Activated naive CD8-positive, alpha-beta T cell (primary cell): ENCODE data around the gene GCNT2.
"Not testable (repeated sequence)": the region's sequence is repeated elsewhere in the genome, so short reads cannot be mapped to it uniquely, and the experiment has no call there.

Source experiments
- H3K27ac Mint-ChIP-seq: one replicate; pipeline ENCODE4 v1.8.0; 2021; ENCODE audit warnings: mixed read lengths
- H3K27me3 Mint-ChIP-seq: one replicate; pipeline ENCODE4 v1.8.0; 2021; ENCODE audit warnings: mixed read lengths
- H3K36me3 Mint-ChIP-seq: one replicate; pipeline ENCODE4 v1.8.0; 2021; ENCODE audit warnings: mixed read lengths
- H3K4me1 Mint-ChIP-seq: one replicate; pipeline ENCODE4 v1.8.0; 2021; ENCODE audit warnings: low read depth, mixed read lengths
- H3K4me3 Mint-ChIP-seq: one replicate; pipeline ENCODE4 v1.8.0; 2021; ENCODE audit warnings: mild to moderate bottlenecking, mixed read lengths
- H3K9me3 Mint-ChIP-seq: one replicate; pipeline ENCODE4 v1.8.0; 2021; ENCODE audit warnings: low read depth, mixed read lengths

GCNT2 gene

DNA sequence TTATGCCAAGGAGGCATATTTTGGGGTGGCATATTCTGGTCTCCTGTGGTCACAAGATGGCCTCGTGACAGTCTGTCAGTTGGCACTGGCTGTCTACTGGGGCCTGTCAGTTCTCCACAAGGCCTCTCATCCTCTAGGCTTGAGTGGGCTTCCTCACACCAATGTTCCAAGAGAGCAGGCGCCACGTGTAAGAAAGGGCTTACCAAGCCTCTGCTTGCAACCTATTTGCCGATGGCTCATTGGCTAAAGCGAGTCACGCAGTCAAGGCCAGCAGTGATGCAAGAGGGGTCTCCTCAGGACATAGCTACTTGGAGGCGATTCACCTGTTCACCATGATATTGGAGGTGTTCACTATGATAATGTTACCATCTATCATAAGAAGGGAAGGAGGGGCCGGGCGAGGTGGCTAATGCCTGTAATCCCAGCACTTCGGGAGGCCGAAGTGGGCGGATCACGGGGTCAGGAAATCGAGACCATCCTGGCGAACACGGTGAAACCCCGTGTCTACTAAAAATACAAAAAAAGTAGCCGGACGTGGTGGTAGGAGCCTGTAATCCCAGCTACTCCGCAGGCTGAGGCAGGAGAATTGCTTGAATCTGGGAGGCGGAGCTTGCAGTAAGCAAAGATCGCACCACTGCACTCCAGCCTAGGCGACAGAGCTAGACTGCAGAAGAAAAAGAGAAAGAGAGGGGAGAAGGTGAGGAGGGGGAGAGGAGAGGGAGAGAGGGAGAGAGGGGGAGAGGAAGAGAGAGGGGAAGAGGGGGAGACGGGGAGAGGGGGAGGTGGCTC, 138.0 kb downstream of the GCNT2 start:
- no peak overlapping the region for H3K4me3 Mint-ChIP-seq
- no peaks in the 10 kb centered on the region for H3K9me3 Mint-ChIP-seq
- H3K27ac Mint-ChIP-seq, result no peak overlapping the region
- H3K36me3 Mint-ChIP-seq, result no peaks in the 10 kb centered on the region
- H3K27me3 Mint-ChIP-seq, result peaks cover 3% of the 10 kb centered on the region
- H3K4me1 Mint-ChIP-seq, result peaks cover 15% of the 10 kb centered on the region

DNA sequence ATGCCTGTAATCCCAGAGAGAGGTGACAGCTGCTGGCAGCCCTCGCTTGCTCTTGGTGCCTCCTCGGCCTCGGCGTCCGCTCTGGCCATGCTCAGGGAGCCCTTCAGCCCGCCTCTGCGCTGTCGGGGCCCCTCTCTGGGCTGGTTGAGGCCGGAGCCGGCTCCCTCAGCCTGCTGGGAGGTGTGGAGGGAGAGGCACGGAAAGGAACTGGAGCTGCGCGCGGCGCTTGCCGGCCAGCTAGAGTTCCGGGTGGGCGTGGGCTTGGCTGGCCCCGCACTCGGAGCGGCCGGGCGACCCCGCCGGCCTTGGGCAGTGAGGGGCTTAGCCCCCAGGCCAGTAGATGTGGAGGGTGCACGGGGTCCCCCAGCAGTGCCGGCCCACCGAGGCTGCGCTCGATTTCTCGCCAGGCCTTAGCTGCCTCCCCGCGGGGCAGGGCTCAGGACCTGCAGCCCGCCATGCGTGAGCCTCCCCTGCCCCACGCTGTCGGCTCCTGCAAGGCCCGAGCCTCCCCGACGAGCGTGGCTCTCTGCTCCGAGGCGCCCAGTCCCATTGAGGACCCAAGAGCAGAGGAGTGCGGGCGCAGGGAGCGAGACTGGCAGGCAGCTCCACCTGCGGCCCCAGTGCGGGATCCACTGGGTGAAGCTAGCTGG, 138.7 kb downstream of the GCNT2 start:
- peaks cover 5% of the 10 kb centered on the region for H3K9me3 Mint-ChIP-seq

DNA sequence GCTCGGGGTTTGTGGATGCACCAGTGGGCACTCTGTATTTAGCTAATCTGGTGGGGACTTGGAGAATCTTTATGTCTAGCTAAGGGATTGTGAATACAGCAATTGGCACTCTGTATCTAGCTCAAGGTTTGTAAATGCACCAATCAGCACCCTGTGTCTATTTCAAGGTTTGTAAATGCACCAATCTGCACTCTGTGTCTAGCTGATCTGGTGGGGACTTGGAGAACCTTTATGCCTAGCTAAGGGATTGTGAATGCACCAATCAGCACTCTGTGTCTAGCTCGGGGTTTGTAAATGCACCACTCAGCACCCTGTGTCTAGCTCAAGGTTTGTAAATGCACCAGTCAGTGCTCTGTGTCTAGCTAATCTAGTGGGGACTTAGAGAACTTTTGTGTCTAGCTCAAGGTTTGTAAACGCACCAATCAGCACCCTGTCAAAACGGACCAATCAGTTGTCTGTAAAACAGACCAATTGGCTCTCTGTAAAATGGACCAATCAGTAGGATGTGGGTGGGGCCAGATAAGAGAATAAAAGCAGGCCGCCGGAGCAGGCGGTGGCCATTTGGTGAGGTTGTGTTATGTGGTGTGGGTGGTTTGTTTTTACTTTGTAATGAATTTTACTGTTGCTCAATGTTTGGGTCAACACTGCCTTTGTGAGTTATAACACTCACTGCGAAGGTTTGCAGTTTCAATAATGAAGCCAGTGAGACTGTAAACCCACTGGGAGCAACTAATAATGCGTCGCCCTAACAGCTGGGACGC, 139.5 kb downstream of the GCNT2 start:
- H3K9me3 Mint-ChIP-seq, H3K4me3 Mint-ChIP-seq, H3K27ac Mint-ChIP-seq, H3K4me1 Mint-ChIP-seq, H3K27me3 Mint-ChIP-seq, H3K36me3 Mint-ChIP-seq: not testable (repeated sequence)

More for the DNA sequence above, 138.7 kb downstream of the GCNT2 start:
- H3K36me3 Mint-ChIP-seq, result no peaks in the 10 kb centered on the region
- peaks cover 3% of the 10 kb centered on the region for H3K27me3 Mint-ChIP-seq
- H3K4me1 Mint-ChIP-seq, result peaks cover 15% of the 10 kb centered on the region
- H3K27ac Mint-ChIP-seq, result no peak overlapping the region
- H3K4me3 Mint-ChIP-seq, result no peak overlapping the region

DNA sequence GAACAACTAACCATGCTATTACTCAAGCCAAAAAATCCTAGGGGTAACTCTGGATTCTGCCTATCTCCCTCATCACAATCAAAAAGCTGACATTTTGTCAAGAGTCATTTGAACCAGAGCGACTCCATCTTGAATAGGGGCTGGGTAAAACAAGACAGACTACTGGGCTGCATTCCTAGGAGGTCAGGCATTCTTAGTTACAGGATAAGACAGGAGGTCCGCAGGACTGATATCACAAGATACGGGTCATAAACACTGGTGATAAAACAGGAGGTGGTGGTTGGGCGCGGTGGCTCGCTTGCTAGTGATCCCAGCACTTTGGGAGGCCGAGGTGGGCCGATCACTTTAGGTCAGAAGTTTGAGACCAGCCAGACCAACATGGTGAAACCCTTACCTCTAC, 141.1 kb downstream of the GCNT2 start:
- Mint-ChIP-seq H3K36me3 (no peaks in the 10 kb centered on the region), H3K27me3 (peaks cover 2% of the 10 kb centered on the region), H3K27ac (no peak overlapping the region), H3K4me1 (no peaks in the 10 kb centered on the region), H3K9me3 (peaks cover 5% of the 10 kb centered on the region), H3K4me3 (no peak overlapping the region)

DNA sequence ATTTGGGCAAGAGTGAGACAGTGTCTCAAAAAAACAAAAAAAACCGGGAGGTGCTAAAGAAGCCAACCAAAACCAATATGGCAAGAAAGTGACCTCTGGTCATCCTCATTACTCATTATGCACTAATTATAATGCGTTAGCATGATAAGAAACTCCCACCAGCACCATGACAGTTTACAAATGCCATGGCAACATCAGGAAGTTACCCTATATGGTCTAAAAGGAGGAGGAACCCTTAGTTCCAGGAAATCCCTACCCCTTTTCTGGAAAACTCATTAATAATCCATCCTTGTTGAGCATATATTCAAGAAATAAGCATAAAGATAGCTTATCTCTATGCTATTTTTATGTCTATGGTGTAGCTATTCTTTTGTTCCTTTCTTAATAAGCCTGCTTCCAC, 141.6 kb downstream of the GCNT2 start:
- Mint-ChIP-seq H3K27me3 (peaks cover 2% of the 10 kb centered on the region), H3K4me3 (no peak overlapping the region), H3K36me3 (no peaks in the 10 kb centered on the region), H3K27ac (no peak overlapping the region), H3K9me3 (peaks cover 5% of the 10 kb centered on the region), H3K4me1 (no peaks in the 10 kb centered on the region)

DNA sequence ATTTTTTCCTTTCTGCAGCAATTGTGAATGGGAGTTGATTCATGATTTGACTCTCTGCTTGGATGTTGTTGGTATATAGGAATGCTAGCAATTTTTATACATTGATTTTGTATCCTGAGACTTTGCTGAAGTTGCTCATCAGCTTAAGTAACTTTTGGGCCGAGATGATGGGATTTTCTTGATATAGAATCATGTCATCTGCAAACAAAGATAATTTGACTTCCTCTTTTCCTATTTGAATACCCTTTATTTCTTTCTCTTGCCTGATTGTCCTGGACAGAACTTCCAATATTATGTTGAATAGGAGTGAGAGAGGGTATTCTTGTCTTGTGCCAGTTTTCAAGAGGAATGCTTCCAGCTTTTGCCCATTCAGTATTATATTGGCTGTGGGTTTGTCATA, 144.4 kb downstream of the GCNT2 start:
- not testable (repeated sequence) for H3K4me1 Mint-ChIP-seq, H3K36me3 Mint-ChIP-seq, H3K27me3 Mint-ChIP-seq, H3K27ac Mint-ChIP-seq, H3K4me3 Mint-ChIP-seq, H3K9me3 Mint-ChIP-seq

DNA sequence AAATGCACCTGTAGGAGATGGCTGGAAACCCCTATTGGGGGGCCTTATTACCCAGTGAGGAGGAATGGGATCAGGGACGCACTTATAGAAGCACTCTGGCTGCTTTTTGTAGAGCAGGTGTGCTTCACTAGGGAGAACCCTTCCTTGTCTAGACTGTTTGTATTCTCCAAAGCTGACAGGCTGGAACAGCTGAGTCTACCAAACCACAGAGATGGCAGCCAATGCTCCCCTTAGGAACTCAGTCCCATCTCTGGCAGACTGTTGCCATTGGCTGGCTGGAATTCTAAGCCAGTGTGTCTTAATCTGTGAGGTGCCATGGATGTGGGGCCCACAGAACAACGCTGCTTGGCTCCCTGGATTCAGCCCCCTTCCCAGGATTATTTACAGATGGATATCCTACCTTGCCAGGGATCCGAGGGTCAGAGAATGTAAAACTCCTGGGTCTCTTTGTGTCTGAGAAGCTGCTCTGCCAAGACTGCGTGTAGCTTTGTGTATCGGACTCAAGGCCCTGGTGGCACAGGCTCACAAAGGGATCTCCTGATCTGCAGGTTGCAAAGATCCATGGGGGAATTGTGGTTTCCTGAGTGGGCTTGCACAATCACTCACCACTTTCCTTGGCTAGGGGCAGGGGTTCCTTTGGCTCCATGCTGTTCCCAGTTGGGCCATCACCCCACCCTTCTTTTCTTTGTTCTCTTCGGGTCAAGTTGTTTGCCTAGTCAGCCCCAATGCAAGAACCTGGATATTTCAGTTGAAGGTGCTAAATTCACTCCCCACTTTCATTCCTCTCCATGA, 147.2 kb downstream of the GCNT2 start:
- peaks cover 4% of the 10 kb centered on the region for H3K27me3 Mint-ChIP-seq
- no peak overlapping the region for H3K27ac Mint-ChIP-seq
- no peaks in the 10 kb centered on the region for H3K4me1 Mint-ChIP-seq
- H3K36me3 Mint-ChIP-seq, result no peaks in the 10 kb centered on the region
- no peak overlapping the region for H3K4me3 Mint-ChIP-seq
- peaks cover 5% of the 10 kb centered on the region for H3K9me3 Mint-ChIP-seq

DNA sequence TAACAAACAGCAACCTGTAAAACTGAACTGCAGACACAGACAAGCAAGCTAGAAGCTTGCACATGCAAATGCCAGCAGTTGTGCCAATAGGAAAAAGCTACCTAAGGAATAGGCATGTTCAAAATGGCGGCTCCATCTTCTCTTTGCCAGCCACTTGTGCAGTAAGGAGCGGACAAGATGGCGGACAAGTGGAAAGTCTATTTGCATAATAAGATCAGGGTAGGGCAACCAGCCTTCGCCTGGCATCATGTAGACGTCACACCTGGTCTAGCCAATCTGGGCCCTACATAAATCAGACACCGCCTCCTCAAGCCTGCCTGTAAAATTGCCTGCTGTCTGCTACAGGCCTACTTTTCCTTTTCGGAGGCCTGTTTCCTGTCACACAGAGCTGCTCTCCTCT, 155.3 kb downstream of the GCNT2 start:
- no peaks in the 10 kb centered on the region for H3K36me3 Mint-ChIP-seq
- H3K9me3 Mint-ChIP-seq, result no peaks in the 10 kb centered on the region
- H3K27me3 Mint-ChIP-seq, result no peaks in the 10 kb centered on the region
- H3K4me1 Mint-ChIP-seq, result no peaks in the 10 kb centered on the region
- H3K27ac Mint-ChIP-seq, result no peak overlapping the region
- no peak overlapping the region for H3K4me3 Mint-ChIP-seq

DNA sequence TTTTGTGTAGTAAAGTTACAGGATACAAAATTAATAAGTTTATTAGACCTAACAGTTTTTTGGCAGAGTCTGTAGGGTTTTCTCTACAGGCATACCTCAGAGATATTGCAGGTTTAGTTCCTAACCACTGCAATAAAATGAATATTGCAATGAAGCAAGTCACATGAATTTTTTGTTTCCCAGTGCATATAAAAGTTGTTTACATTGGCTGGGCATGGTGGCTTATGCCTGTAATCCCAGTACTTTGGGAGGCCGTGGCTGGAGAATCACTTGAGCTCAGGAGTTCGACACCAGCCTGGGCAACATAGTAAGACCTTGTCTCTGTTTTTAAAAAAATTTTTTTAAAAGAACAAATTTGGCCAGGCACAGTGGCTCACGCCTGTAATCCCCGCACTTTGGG, 157.3 kb downstream of the GCNT2 start:
- H3K4me1 Mint-ChIP-seq, result peaks cover 9% of the 10 kb centered on the region
- no peaks in the 10 kb centered on the region for H3K27me3 Mint-ChIP-seq
- no peaks in the 10 kb centered on the region for H3K9me3 Mint-ChIP-seq
- no peak overlapping the region for H3K27ac Mint-ChIP-seq
- no peak overlapping the region for H3K4me3 Mint-ChIP-seq
- H3K36me3 Mint-ChIP-seq, result no peaks in the 10 kb centered on the region
